ENCODE results near the gene TSPAN9.

TSPAN9 gene

DNA sequence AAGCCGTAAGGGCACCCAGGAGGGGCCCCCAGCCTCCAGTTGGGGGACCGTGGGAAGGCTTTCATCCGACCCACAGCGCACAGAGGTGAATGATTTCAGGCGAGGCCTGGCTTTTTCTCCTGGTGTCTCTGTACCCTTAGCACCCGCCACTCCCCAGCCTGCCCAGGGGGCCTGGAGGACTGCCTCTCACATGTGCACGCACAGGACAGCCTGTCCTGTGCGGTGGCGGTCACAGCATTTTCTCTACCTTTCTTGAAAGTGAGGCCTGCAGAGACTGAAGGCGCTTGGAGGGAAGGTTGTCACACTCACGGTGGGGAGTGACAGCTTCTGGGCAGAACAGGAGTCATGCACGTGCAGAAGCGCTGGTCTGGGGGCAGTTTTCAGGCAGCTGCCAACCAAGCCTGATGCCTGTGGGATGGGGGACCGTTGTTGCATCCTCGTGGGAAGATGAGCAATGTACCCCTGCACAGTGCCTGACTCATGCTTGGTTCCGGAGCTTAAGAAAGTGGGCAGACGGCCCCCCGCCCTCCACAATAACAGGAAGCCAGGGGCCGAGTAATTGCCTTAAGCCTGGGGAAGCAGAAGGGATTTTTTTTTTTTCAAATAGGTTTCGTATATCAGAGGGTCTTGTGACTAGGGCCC, 148.1 kb downstream of the TSPAN9 start:
- no peak for DNase-seq (ENCODE audit: low read depth in 2 of 2)

DNA sequence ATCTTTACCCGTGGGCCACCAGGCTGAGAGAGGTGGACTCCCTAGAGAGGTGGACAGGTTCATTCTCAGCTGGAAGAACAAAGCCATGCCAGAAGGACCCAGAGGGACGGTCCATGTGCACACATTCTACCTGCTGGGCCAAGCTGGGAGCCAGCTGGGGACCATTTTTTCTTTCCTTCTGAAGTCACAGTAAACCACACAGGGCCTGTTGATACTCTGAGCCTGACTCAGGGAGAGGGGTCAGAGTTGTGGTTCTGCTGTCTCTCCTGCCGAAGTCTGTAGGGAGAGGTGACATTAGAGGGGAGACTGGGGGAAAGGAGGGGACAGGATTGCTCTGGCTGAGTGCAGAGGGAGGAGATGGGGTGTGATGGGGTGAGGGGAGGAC, 148.6 kb downstream of the TSPAN9 start:
- DNase-seq (ENCODE audit: low read depth in 2 of 2), result no peak

DNA sequence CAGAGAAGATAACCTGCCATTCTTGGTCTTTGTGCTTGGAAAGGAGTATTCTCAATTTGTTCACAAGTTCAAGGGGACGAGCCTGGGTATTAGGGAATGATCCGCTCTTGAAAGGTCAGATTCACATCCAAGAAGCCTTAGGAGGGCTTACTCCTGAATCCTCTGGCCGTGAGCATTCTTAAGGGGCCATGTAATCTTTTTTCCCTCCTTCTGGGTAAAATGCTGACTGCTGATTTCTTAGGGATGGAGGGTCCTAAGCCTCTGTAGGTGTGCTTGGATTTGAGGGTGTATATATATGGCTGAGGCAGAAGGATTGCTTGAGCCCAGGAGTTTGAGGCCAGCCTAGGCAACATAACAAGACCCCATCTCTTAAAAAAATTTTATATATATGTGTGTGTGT, 149.1 kb downstream of the TSPAN9 start:
- no peak for DNase-seq (ENCODE audit: low read depth in 2 of 2)

DNA sequence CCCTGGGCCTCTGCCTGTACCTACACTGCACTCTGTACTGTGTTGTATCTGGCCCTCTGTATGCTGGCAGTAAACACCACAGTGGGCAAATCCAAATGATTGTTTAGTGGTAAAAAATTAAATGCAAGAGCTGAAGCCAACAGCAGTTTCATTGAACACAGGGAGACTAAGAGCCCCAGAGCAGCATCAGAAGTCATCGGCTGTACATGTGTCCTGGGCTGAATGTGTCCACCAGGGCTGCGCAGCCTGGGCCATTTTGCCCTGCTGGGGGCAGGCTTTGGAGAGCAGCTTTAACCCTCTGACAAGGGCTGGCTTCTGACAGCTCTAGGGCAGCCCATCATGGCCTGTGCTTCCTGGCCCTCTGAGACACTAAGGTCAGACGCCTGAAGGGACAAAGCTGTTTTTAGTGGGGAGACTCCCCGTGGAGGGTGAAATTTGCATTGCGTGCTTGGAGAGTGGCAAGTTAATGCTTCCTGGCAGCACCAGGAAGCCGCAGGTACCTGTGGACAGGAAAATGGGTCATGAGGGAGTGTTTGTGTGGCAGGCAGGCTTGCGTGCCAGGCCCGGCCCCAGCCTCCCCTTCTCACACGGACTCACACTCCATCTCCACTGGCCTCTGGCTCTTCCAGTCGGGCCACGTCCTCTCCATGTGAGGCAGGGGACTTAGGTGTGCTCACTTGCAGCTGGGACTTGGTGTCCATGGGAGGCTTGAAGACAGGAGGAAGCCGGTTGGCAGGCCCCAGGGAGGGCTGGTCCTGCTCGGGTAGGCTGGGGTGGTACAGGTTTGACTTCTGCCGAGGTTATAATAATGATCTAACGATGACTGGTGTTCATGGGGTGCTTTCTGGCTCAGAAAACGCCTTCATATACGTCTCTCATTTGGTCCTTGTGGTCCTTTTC, 150.1 kb downstream of the TSPAN9 start:
- DNase-seq (ENCODE audit: low read depth in 2 of 2), result no peak

DNA sequence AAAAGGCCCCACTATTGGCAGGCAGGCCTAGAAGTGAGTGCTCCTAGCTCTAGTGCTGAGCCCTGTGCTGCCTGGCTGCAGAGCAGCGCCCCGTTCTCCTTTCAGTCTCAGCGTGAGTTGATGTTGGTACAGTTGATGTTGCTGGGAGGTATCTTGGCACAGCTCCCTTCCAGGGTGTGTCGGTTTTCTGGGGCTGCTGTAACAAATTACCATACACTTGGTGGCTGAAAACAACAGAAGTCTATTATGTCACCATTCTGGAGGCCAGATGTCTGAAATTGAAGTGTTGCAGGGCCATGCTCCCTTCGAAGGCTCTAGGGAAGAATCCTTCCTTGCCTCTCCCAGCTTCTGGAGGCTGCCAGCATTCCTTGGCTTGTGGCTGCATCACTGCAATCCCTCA, 151.4 kb downstream of the TSPAN9 start:
- DNase-seq (ENCODE audit: low read depth in 2 of 2), result no peak

DNA sequence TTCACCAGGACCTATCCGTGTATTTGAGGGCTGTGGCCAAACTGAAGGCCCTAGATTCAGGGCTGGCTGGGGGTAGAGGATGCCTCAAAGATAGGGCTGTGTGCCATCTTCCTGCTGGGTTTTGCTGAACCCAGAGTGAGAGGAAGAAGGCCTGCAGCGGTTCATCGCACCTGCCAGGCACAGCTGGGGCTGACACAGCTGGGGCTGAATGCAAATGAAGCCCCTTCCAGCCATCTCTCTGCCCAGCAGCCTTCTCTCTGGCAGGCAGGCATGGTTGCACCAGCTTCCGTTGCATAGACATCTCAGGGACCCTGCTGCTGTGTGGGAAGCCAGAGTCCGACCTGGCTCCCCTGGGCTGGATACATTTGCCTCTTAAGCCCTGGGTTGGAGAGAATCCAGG, 152.4 kb downstream of the TSPAN9 start:
- DNase-seq (ENCODE audit: low read depth in 2 of 2), result no peak

DNA sequence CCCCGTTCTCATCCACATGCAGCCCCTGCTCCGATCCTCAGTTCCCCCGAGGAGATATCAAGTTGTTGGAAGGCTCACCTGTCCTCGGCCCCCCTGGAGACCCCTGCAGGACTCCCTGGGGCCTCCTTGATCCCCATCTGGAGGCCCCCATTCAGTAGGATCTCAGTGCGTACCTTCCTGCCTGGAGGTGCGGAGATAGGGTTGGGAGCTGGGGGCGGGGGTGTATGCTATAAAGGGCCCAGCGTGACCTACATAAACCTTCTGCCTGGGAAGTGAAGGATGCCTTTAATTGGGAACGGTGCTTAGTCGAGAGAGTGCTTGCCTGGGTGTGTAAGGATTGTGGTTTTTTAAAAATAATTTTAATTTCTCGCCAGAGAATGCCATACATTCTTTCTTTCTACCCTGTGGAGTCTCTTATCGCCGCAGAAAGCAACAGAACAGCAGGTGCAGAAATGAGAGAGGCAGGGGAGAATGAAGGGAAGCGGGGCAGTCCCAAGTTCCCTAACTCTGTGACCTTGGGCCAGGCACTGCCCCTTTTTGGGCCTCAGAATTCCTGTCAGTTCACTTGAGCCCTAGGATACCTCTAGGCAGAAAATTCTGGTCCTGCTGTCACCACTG, 153.7 kb downstream of the TSPAN9 start:
- DNase-seq (ENCODE audit: low read depth in 2 of 2), result no peak

DNA sequence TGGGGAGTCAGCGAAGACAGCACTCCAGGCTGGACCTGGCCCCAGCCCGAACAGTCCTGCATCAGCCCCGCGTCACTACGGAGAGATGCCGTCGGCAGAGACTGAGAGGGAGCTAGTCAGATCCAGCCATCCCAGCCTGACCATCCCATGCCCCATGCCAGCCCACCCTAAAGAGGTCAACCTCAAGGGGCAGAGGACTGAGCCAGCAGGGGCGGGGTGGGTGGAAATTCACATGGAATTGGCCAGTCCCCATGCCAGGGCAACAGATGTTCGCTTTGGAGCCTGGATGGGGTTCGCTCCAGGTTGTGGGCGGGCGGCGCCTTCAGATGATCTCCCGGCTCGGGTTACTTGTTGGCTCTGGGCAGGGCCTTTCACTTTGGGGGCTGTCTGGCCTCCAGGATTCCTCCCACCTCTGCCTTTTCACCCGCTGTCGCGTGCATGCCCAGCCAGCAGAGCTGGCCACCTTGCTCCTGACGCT, 154.3 kb downstream of the TSPAN9 start:
- DNase-seq (ENCODE audit: low read depth in 2 of 2), result no peak

DNA sequence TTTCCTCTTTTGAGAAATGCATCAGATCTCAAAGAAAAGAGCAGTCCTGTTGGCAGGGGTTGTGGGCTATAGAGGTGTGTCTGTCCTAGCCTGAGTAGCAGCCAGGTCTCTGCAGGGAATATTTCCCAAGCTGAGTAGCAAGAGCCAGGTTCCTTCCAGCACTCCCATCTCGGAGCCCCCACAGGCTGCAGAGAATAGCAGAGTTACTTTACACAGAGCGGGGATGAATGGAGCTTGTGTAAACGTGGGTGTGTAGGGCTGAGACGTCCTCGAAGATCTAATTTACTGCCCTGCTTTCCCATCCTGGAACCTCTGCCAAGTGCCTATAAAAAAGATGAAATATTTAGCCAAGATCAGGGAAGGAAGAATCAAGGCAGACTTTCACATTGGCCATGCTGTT, 156.6 kb downstream of the TSPAN9 start:
- no peak for DNase-seq (ENCODE audit: low read depth in 2 of 2)

DNA sequence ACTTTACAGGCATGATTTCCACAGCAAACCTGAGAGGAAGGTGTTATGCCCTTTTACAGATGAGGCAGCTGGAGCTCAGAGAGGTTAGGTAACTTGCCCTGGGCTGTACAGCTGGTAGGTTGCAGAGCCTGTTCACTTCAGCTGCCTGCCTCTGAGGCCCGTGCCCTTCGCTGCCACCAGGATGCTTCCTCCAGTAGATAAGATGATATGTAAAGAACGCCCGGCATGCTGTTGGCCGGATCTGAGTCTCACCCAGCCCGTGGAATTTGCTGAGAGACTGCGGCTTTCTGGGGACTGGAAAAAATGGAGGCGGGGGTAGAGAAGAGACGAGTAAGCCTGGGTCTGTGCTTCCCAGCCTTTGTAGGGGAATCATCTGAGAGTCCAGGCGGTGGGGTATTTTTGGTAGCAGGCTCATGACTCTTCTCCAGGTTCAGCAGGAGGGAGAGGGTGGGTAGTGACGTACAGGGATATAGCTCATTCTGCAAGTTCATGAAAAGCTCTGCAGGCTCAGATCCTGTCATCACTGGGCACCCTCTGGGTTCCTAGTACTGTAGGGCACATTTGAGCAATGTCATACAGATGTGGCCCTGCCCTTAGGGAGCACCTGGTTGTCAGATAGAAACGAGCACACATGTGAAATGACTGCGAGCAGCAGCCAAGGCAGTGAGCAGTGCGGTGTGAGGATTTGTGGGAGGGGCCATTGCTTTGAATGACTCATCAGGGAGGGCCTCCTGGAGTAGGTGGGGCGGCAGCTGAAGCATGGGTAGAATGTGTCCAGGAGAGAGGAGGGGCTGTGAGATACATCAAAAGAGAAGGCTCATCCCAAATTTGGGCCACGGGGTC, 159.4 kb downstream of the TSPAN9 start:
- no peak for DNase-seq (ENCODE audit: low read depth in 2 of 2)

DNA sequence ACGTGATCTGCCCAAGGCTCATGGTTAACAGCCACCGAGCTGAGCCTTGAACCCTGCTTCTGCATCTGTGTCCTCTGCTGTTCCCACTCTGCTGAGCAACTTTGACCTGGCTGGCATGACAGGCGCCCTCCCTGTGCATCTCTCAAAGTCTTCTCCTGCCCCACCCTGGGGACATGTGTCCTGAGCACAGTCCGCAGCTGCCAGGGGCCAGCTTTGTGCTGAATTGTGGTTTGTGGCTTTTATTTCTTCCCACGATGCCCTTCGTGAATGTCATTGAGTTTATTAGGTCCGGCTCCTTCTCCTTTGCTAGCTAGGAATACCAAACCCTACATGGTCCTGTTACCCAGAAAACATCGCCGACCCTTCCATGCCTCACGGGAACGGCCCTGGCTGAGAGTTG, 161.0 kb downstream of the TSPAN9 start:
- no peak for DNase-seq (ENCODE audit: low read depth in 2 of 2)

DNA sequence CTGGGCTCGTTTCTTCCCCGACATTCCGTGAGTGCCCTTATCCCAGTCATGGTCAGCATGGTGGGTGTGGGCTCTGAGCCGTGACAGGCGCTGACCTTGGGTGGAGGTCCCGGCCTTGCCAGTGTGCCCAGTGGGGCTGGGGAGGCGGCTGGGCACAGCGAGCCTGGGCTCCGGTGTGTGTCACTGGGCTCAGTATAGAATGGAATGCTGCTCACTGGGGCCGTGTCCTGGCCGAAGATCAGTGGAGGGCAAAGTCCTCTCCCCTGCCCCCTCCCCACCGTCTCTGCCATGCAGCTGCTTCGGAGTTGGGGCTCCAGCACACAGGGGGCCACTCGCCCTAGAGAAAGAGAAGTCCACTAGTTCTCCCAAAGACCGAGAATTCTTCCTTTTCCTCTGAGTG, 164.4 kb downstream of the TSPAN9 start:
- DNase-seq (ENCODE audit: low read depth in 2 of 2), result no peak

DNA sequence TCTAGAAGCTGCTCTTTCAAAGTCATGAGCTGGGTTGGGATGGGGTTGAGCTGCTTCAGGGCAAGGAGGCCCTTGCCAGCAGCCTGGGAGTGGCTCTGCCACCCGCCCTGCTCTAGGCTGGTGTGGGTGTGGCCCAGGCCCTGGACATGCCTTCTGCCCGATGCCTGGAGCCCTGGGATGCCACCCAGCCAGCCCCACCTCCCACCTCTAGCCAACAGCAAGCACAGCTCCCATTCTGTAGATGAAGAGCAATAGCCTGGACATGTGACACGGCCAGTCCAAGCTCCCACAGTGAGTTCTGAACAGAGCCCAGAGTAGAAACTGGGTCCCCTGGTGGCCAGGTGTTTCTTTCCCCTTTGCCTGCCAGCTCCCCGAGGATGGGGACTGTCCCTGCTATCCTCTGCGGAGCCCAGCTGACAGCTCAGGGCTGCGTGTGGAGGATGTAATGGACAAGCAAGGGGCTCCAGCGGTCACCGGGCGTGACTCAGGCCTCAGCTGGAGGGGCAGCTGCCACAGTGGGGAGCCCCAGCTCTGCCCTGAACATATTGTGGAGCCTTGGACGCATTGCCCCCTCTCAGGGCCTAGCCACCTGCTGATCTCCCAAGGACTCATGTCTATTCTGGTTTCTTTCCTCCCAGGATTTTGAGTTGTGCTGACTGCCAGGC, 165.2 kb downstream of the TSPAN9 start:
- no peak for DNase-seq (ENCODE audit: low read depth in 2 of 2)

DNA sequence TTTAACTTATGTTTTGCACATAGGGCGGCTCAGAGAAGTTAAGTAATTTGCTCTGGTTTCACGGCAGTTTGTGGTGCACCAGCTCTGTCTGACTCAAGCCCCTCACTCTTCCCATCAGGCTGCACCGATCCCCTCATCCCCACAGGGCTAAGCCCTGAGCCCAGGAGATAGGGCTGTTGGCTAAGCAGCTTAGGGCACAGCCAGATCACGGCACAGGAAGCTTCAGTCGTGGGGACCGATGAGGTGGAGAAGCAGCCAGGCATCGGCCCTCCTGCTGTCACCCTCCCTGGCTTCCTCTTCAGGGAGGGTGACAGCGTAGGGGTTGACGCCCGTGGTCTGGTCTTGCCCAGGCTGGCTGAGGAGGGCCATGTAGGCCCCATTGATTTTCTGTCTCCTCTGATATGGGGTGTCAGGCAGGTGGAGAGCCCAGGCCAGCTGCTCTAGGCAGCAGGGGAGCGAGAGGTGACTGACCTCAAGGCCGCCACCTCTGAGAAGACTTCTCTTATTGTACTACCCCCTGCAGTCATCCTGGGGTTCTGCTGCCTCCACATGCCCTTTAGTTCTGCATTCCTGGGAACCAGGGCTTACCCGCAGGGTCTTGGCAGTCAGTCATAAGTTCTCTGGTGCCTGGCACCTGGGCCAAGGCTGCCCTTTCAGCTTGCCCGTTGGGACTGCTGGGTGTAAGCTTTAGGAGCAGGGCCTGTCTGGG, 166.4 kb downstream of the TSPAN9 start:
- DNase-seq (ENCODE audit: low read depth in 2 of 2), result no peak

DNA sequence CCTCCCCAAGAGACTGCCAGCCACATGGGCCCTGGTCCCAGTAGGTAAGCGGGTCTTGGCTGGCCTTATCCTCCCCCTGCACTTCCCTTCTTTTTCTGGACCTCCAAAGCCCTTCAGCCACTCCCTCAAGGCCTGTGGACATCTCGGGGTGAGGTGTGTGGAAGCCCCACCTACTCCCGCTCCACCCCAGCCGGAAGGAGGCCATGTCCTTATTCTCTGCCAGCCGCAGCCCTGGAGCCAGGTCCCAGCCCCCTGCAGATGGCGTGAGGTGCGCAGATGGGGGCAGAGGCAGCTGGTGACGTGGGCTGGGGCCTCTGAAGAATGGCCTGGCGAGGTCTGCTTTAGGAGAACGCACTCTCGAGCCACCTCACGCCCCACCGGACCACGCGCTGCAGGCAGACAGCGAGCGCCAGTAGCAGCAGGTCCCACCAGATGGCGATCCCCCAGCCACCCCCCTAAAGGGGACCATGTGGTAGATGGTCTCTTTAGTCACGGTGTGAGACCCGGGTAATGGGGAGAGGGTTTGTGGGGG, 167.1 kb downstream of the TSPAN9 start:
- no peak for DNase-seq (ENCODE audit: low read depth in 2 of 2)

DNA sequence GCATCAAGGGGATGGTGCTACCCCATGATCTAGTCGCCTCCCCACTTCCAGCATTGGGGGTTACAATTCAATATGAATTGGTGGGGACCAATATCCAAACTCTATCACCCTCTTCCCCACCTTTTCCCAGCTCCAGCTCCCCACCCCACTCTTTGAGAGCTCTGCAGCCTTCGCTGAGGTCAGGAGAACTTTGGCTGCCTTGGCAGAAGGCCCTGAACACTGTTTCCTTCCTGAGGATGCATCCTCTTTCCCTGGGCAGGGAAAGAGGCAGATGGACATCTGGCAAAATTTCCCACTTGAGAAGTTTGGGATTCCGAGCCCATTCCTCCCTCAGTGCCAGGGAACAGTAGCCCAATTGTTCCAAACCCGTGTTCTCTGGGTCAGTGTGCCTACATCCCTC, 169.1 kb downstream of the TSPAN9 start:
- DNase-seq (ENCODE audit: low read depth in 2 of 2), result no peak

DNA sequence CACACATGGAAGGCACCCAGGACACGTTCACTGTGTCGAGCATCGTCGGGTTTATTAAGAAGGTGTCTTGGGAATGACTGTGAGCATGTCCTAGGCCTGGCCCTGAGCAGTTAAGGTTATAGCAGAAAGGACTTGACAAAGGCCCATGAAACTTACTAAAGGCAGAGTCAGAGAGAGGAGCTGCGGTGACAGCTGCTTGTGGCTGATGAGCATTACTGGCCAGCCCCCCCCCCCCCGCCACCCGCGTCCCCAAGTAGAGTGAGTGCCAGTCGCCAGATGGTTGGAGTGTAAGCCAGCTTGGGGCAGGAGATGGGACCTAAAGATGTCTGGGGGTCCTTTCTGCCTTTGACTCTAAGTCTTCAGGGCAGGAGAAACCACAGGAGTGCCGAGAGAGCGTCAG, 169.9 kb downstream of the TSPAN9 start:
- DNase-seq (ENCODE audit: low read depth in 2 of 2), result no peak

DNA sequence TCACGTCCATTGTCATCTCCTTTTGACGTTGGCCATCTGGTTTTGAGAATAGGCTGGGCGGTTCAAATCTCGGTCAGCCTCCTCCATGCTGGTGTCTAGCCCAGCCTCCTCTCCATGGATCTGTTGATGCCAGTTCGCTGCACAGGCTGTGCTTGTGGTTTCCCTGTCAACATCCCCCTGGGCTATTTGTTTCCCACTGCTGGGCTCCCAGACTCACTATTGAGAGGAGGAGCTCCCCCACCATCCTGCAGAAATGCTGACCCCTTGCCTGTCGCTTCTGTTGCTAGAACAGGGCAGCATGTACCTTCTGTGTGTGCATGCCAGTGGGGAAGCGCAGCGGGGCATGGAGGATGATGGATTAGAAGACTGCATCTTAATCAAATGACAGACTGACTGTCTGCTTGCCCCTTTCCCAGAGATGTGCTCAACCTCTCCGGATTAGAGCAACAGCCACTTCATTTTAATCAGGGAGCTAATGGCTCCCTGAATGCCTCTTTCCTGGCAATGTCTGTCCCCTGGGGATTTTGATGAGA, 170.5 kb downstream of the TSPAN9 start:
- DNase-seq (ENCODE audit: low read depth in 2 of 2), result no peak

DNA sequence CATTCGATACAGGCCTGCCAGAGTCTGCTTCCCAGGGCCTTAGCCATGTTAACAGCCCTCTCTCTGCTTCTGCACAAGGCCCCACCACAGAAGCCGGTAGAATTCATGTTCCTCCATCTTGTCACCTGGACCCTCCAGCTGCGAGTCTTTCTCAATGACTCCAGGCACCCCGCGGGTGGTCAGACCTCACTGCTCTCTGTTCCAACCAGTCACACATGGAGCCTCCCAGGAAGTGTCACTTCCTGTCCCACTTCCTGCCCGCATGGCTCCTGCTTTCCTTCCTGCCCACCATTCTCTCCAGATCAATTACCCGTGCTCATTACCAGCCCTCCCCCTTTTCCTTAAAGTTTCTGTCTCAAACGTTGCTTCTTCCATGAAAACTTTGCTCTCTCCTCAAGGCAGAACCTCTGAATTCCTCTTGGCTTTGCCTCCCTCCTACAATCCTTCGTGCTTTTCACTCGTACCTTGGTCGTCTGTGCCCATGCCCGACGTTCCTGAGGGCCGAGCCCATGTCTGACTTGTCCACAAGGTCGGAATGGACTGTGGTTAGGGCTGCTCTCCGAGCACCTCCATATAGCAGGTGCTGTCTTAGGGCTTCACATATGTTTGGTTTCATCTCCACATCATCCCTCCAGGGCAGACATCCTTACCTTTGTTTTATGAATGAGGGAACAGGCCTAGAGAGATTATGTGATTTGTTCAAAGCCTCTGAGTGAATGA, 172.1 kb downstream of the TSPAN9 start:
- no peak for DNase-seq (ENCODE audit: low read depth in 2 of 2)

DNA sequence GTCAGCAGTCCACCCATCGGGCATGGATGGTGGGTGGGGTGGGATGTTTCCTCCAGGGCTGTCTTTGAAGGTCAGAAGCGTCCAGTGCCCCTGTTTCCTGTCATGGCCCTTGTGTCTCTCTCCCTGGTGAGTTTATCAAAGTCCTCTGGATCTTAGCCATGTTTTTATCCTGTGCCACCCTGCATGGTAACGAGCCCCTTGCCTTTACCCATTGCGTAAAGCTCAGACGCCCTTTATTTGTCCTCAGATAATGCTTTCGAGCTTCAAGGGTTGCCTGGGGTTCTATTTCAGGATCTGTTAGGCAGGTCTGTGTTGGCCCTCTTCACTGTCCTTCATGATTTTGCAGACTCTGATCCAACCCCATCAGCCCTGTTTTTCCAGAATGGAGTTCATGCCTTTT, 172.9 kb downstream of the TSPAN9 start:
- DNase-seq (ENCODE audit: low read depth in 2 of 2), result no peak
